Naive thymus-derived CD4-positive, alpha-beta T cell (primary cell): Measurements from ENCODE around the gene TTC12. TPM values are rescaled to one million over a fixed set of nuclear protein-coding genes. Genes with fewer than 3 reads are reported as not detected.

Source experiments
- ATAC-seq: fragments of 150-1000 bp; cut with Tn5 transposase; 2 replicates; pipeline ENCODE4 v1.10.0; 2021; ENCODE audit warnings: mild to moderate bottlenecking, moderate library complexity
- CTCF ChIA-PET: fragments of 350-600 bp; sonication (Branson Sonifier 250); formaldehyde crosslinking; loops from one replicate; lab custom pipeline; 2021; ENCODE audit warnings: antibody characterized with exemption; lab: Charles Lee
- POLR2A ChIA-PET: fragments of 350-600 bp; sonication (Branson Sonifier 250); formaldehyde crosslinking; loops from one replicate; lab custom pipeline; 2021; ENCODE audit warnings: antibody characterized with exemption, inconsistent platforms; lab: Charles Lee
- DNase-seq, 9 donors: peaks; one replicate each; pipeline versions ENCODE4 v3.0.0 to v3.0.0-alpha.2; 2020 to 2022; ENCODE audit warnings: mixed read lengths in 1 of 9
- H3K27ac ChIP-seq: one replicate; pipeline ENCODE4 v1.7.0; 2013; ENCODE audit warnings: mild to moderate bottlenecking, low read depth, low read length, moderate library complexity
- H3K27me3 ChIP-seq, 2 donors: one replicate each; pipeline ENCODE4 v1.7.0; 2013; ENCODE audit warnings: low read length in 2 of 2, mild to moderate bottlenecking in 2 of 2, moderate library complexity in 2 of 2; ENCODE audit not compliant: control insufficient read depth in 2 of 2, insufficient read depth in 2 of 2
- H3K36me3 ChIP-seq, 3 experiments: 1 replicate in 2 of 3; 2 replicates in 1 of 3; pipeline ENCODE4 v1.7.0; 2013; ENCODE audit warnings: low read length in 3 of 3, mild to moderate bottlenecking in 3 of 3, moderate library complexity in 1 of 3; ENCODE audit not compliant: insufficient read depth in 3 of 3, control insufficient read depth in 2 of 3
- H3K4me1 ChIP-seq, 2 donors: one replicate each; pipeline ENCODE4 v1.7.0; 2013; ENCODE audit warnings: low read length in 2 of 2, mild to moderate bottlenecking in 2 of 2, moderate library complexity in 1 of 2; ENCODE audit not compliant: control insufficient read depth in 2 of 2, insufficient read depth in 2 of 2
- H3K4me3 ChIP-seq: 2 replicates; pipeline ENCODE4 v1.7.0; 2013; ENCODE audit warnings: mild to moderate bottlenecking, low read length
- H3K9me3 ChIP-seq, 3 experiments: 1 replicate in 2 of 3; 2 replicates in 1 of 3; pipeline ENCODE4 v1.7.0; 2013; ENCODE audit warnings: low read length in 3 of 3; ENCODE audit not compliant: control insufficient read depth in 2 of 3
- H3K27ac Mint-ChIP-seq, 9 donors: one replicate each; pipeline ENCODE4 v1.8.0; 2020 to 2022; ENCODE audit warnings: mixed read lengths in 9 of 9, mild to moderate bottlenecking in 8 of 9, moderate library complexity in 5 of 9, inconsistent platforms in 2 of 9
- H3K27me3 Mint-ChIP-seq, 5 donors: one replicate each; pipeline ENCODE4 v1.8.0; 2021 to 2022; ENCODE audit warnings: mixed read lengths in 5 of 5, mild to moderate bottlenecking in 1 of 5
- H3K36me3 Mint-ChIP-seq, 5 donors: one replicate each; pipeline ENCODE4 v1.8.0; 2020 to 2022; ENCODE audit warnings: mixed read lengths in 5 of 5, mild to moderate bottlenecking in 3 of 5, inconsistent platforms in 1 of 5
- H3K4me1 Mint-ChIP-seq, 7 donors: one replicate each; pipeline ENCODE4 v1.8.0; 2020 to 2022; ENCODE audit warnings: mixed read lengths in 7 of 7, mild to moderate bottlenecking in 3 of 7, inconsistent platforms in 1 of 7
- H3K4me3 Mint-ChIP-seq, 10 donors: one replicate each; pipeline ENCODE4 v1.8.0; 2020 to 2022; ENCODE audit warnings: mild to moderate bottlenecking in 10 of 10, mixed read lengths in 10 of 10, moderate library complexity in 6 of 10, inconsistent platforms in 2 of 10
- H3K9me3 Mint-ChIP-seq, 11 donors: one replicate each; pipeline ENCODE4 v1.8.0; 2020 to 2022; ENCODE audit warnings: mixed read lengths in 11 of 11, mild to moderate bottlenecking in 4 of 11, inconsistent platforms in 1 of 11, moderate library complexity in 1 of 11
- intact Hi-C, 2 donors: fragments of 100-400 bp; cut with micrococcal nuclease; formaldehyde crosslinking; loops; one replicate each; pipeline ENCODE4 v1.15.1; 2023
- polyA plus RNA-seq, 2 donors: library from polyadenylated mRNA; unstranded; fragments of 300-500 nt; fragmentation: Illumina TruSeq; gene quantifications; one replicate each; pipeline ENCODE4 v1.2.3, GENCODE V29; 2021
- total RNA-seq, 6 experiments: library from RNA in 5 of 6; stranded (reverse) in 5 of 6; gene quantifications; 1 replicate in 5 of 6; 2 replicates in 1 of 6; pipeline ENCODE4 v1.2.3 and lab custom pipeline; 2021 to 2026

The TTC12 gene
- total and polyA plus RNA-seq, 7 experiments from 2014 or later, result 8.2 to 84.5 (median 45.1) TPM

DNA sequence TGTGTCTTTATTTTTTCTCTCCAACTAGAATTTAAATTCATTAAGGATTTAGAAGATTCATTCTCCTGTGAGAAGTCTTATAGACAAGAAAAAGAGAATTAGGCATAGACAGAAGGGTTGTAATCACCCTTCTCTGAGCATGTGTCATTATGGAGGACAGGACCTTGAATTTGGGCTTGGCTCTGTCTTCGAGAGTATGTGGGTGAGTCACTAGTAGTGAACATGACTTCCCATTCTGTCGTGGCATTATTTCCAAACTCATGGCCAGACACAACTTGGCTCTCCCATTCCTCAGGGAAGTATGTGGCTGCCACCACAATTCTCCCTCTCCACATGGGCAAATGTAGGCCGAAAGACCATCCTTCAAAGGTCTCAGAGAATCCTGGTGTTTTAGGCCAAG, 58.9 kb downstream of the TTC12 start:
- H3K4me3 Mint-ChIP-seq, result no peak overlapping the region
- no peak for ATAC-seq
- ChIA-PET POLR2A (no interaction called here), CTCF (no interaction called here)
- H3K36me3 Mint-ChIP-seq, result peaks cover 0 to 54% (median 9%) of the 10 kb centered on the region in 5 donors
- no peak for DNase-seq
- H3K36me3 ChIP-seq, result peaks cover 0 to 18% (median 0%) of the 10 kb centered on the region in 3 experiments
- H3K4me1 Mint-ChIP-seq, result no peaks in the 10 kb centered on the region
- no peaks in the 10 kb centered on the region for H3K9me3 ChIP-seq
- H3K4me1 ChIP-seq, result no peaks in the 10 kb centered on the region
- H3K27ac ChIP-seq, result no peak overlapping the region
- intact Hi-C loops, result loop anchor here in 1 of 2 donors (5.0 kb wide), 1 partner anchor 36 kb away; no protein-coding TSS in a partner anchor
- H3K27ac Mint-ChIP-seq, result peak overlapping the region in 3 of 9 donors; percentile 0 to 48 (median 1)
- peaks cover 0 to 2% (median 0%) of the 10 kb centered on the region in 5 donors for H3K27me3 Mint-ChIP-seq
- H3K27me3 ChIP-seq, result no peaks in the 10 kb centered on the region
- no peaks in the 10 kb centered on the region for H3K9me3 Mint-ChIP-seq
- no peak overlapping the region for H3K4me3 ChIP-seq

DNA sequence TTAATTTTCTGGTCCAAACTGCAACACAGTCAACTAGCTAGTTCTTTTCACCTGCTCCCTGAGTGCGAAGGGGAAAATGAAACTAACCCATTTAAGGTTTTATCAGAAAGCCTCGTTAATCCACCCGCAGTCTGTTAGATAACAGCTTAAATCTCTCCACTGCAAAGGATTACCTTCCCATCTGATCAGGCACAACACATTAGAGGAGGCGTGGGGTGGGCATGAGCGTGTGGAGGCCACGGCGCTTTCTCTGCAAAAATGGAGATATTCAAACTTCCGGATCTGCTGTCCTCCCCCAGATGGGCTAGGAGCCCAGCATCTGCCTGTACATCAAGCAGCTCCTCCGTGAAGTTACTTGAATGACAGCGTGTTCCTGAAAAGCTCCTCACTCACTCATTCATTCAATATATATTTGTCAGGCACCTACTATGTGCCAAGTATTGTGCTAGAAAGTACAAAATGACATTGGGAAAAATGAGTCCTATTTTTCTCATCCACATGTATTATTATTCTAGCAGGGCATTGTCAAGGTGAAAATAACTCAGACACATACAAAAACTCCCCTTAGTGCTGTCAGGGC, 59.7 kb downstream of the TTC12 start:
- no peak for DNase-seq
- Histone ChIP-seq H3K4me1 (no peaks in the 10 kb centered on the region), H3K9me3 (no peaks in the 10 kb centered on the region), H3K27ac (no peak overlapping the region), H3K27me3 (no peaks in the 10 kb centered on the region), H3K36me3 (peaks cover 0 to 11% (median 0%) of the 10 kb centered on the region in 3 experiments), H3K4me3 (no peak overlapping the region)
- intact Hi-C loops, result loop anchor here in 1 of 2 donors (5.0 kb wide), 1 partner anchor 37 kb away; no protein-coding TSS in a partner anchor
- Mint-ChIP-seq H3K4me3 (no peak overlapping the region), H3K4me1 (no peaks in the 10 kb centered on the region), H3K9me3 (no peaks in the 10 kb centered on the region), H3K36me3 (peaks cover 0 to 52% (median 7%) of the 10 kb centered on the region in 5 donors), H3K27me3 (peaks cover 0 to 2% (median 0%) of the 10 kb centered on the region in 5 donors), H3K27ac (peak overlapping the region in 4 of 9 donors; percentile 3 to 20 (median 14))
- POLR2A ChIA-PET, result no interaction called here
- CTCF ChIA-PET, result no interaction called here
- ATAC-seq, result no peak

DNA sequence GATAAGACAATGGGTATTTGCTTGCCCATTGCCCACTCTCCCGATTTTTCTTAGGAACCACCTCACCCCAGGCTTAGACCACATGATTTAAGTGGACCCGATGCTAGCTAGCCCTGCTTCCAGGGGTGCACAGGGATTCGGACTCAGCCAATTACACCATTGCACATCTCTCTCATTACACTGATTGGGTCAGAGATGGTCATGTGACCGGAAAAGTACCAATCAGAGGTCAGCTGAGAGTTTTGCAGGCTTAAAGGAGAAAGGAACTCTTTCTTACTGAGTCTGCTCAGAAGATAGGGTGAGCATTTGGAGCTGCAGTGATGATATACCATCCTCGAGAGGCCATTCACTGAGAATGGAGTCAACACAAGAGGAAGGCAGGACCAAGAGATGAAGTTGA, 61.0 kb downstream of the TTC12 start:
- Mint-ChIP-seq H3K27me3 (peaks cover 0 to 4% (median 0%) of the 10 kb centered on the region in 5 donors), H3K27ac (peak overlapping the region in 1 of 9 donors; percentile 20), H3K4me3 (no peak overlapping the region), H3K4me1 (no peaks in the 10 kb centered on the region), H3K9me3 (peaks cover 0 to 2% (median 0%) of the 10 kb centered on the region in 11 donors), H3K36me3 (peaks cover 0 to 54% (median 12%) of the 10 kb centered on the region in 5 donors)
- Histone ChIP-seq H3K36me3 (peaks cover 0 to 9% (median 0%) of the 10 kb centered on the region in 3 experiments), H3K27me3 (peaks cover 0 to 3% of the 10 kb centered on the region in 2 donors), H3K4me3 (no peak overlapping the region), H3K4me1 (no peaks in the 10 kb centered on the region), H3K9me3 (no peaks in the 10 kb centered on the region), H3K27ac (no peak overlapping the region)
- ATAC-seq (no peak), DNase-seq (no peak)
- intact Hi-C loops, result no loop called here
- ChIA-PET CTCF (no interaction called here), POLR2A (no interaction called here)

DNA sequence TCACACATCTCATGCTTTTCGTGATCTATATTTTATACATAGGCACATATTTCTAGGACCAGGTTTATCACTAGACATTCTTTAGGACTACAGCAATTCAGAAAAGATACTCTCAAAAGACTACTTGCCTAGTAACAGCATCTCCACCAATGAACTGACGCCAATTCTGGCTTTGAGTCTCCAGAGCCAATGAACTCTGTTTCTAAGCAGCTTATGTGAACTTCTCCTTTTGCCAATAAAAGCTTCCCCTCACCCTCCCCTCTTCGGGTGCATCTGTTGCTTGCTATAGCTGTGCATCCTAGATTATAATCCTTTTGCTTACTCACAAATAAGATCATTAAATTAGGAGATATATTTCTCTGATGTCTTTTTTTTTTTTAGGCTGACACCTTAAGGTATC, 61.8 kb downstream of the TTC12 start:
- peaks cover 0 to 56% (median 13%) of the 10 kb centered on the region in 5 donors for H3K36me3 Mint-ChIP-seq
- Histone ChIP-seq H3K27ac (no peak overlapping the region), H3K9me3 (no peaks in the 10 kb centered on the region), H3K4me3 (no peak overlapping the region), H3K27me3 (peaks cover 0 to 3% of the 10 kb centered on the region in 2 donors), H3K4me1 (no peaks in the 10 kb centered on the region), H3K36me3 (peaks cover 0 to 6% (median 0%) of the 10 kb centered on the region in 3 experiments)
- ATAC-seq (peak; percentile 45), DNase-seq (no peak)
- no peak overlapping the region for H3K4me3 Mint-ChIP-seq
- POLR2A ChIA-PET, result no interaction called here
- H3K4me1 Mint-ChIP-seq, result no peaks in the 10 kb centered on the region
- H3K27me3 Mint-ChIP-seq, result peaks cover 0 to 4% (median 0%) of the 10 kb centered on the region in 5 donors
- intact Hi-C loops, result no loop called here
- H3K27ac Mint-ChIP-seq, result no peak overlapping the region
- peaks cover 0 to 2% (median 0%) of the 10 kb centered on the region in 11 donors for H3K9me3 Mint-ChIP-seq
- CTCF ChIA-PET, result interaction anchor here (0.7 kb wide), 1 partner anchor 271 kb away, joined by 3 read pairs; no protein-coding TSS in a partner anchor

DNA sequence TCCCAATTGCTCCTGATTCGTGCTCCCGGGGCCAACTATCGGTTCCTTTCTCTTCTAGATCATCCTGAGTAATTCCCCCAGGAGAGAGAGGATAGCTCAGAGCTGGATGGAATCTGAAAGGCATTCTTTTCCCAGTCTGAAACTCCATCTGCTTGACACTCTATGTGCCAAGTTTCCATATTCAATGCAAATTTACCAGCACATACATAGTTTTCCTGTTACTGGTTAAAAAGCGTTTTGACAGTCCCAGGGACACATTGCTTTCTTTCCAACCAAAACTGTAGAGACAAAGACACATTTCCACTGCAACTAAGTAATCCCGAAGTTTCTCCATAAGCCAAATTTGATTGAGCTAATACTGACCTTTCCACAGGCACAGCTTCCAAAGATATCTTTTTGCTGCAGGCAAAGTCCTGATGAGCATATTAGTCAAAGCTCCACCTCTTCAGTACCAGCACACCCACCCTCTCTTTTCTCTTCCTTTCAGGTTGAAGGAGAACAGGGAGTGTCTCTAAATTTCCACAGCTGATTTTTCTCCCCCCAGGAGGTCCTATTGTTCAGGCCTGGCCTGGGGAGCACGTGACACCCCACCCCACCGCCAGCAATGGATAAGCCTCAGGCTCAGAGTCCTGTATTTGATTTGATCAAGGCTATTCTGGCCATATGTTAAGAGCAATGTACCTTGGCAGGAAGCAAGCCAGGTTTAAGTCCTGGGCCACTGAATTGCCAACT, 63.5 kb downstream of the TTC12 start:
- Mint-ChIP-seq H3K4me3 (no peak overlapping the region), H3K9me3 (peaks cover 0 to 2% (median 0%) of the 10 kb centered on the region in 11 donors), H3K27ac (no peak overlapping the region), H3K36me3 (peaks cover 0 to 52% (median 18%) of the 10 kb centered on the region in 5 donors), H3K27me3 (peaks cover 0 to 6% (median 0%) of the 10 kb centered on the region in 5 donors), H3K4me1 (no peaks in the 10 kb centered on the region)
- peaks cover 0 to 3% of the 10 kb centered on the region in 2 donors for H3K27me3 ChIP-seq
- intact Hi-C loops, result no loop called here
- peaks cover 0 to 6% (median 0%) of the 10 kb centered on the region in 3 experiments for H3K36me3 ChIP-seq
- ATAC-seq, result no peak
- no peak overlapping the region for H3K4me3 ChIP-seq
- no peaks in the 10 kb centered on the region for H3K4me1 ChIP-seq
- POLR2A ChIA-PET, result no interaction called here
- no peak overlapping the region for H3K27ac ChIP-seq
- no peak for DNase-seq
- CTCF ChIA-PET, result no interaction called here
- no peaks in the 10 kb centered on the region for H3K9me3 ChIP-seq

DNA sequence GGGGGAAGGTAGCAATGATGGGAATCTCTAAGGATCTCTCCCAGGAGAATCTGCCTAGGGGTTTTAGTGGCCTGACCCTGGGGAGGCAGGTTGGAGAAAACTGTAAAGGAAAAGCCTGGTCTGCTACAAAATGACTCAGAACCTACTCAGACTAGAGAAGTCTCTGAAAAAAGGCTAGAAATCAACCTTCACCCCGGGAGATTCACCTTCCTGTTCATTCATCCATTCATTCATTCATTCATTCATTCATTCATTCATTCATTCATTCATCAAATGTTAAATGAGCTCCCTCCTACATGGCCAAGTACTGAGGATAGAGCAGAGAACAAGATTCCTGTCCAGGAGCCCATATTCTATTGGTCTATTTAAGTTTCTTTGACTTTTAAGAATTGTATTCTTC, 64.3 kb downstream of the TTC12 start:
- H3K27ac Mint-ChIP-seq, result no peak overlapping the region
- H3K27ac ChIP-seq, result no peak overlapping the region
- H3K27me3 Mint-ChIP-seq, result peaks cover 0 to 6% (median 0%) of the 10 kb centered on the region in 5 donors
- H3K4me1 Mint-ChIP-seq, result no peaks in the 10 kb centered on the region
- peaks cover 0 to 2% (median 0%) of the 10 kb centered on the region in 11 donors for H3K9me3 Mint-ChIP-seq
- no peak for ATAC-seq
- H3K4me1 ChIP-seq, result no peaks in the 10 kb centered on the region
- intact Hi-C loops, result no loop called here
- no peak for DNase-seq
- H3K9me3 ChIP-seq, result no peaks in the 10 kb centered on the region
- H3K36me3 ChIP-seq, result peaks cover 0 to under 1% (median 0%) of the 10 kb centered on the region in 3 experiments
- H3K4me3 Mint-ChIP-seq, result no peak overlapping the region
- POLR2A ChIA-PET, result no interaction called here
- peaks cover 0 to 3% of the 10 kb centered on the region in 2 donors for H3K27me3 ChIP-seq
- CTCF ChIA-PET, result no interaction called here
- H3K4me3 ChIP-seq, result no peak overlapping the region
- peaks cover 0 to 48% (median 17%) of the 10 kb centered on the region in 5 donors for H3K36me3 Mint-ChIP-seq
